HUES64 (cell line): ENCODE measurements around the gene UGT1A10.
"Not testable (repeated sequence)": the region's sequence is repeated elsewhere in the genome, so short reads cannot be mapped to it uniquely, and the experiment has no call there.

Experiments
- H3K27ac ChIP-seq: 2 replicates; pipeline ENCODE4 v1.7.0; 2013; ENCODE audit warnings: low read depth, low read length, inconsistent platforms
- H3K27me3 ChIP-seq: 2 replicates; pipeline ENCODE4 v1.6.1; 2013; ENCODE audit warnings: mild to moderate bottlenecking, low read length; ENCODE audit not compliant: insufficient read depth
- H3K36me3 ChIP-seq: 2 replicates; pipeline ENCODE4 v1.6.1; 2013; ENCODE audit warnings: mild to moderate bottlenecking, low read length; ENCODE audit not compliant: insufficient read depth
- H3K4me1 ChIP-seq: 2 replicates; pipeline ENCODE4 v1.6.1; 2013; ENCODE audit warnings: mild to moderate bottlenecking, low read length, moderate library complexity; ENCODE audit not compliant: insufficient read depth
- H3K4me3 ChIP-seq: 2 replicates; pipeline ENCODE4 v1.5.1; 2013; ENCODE audit warnings: mild to moderate bottlenecking, low read length, moderate library complexity
- H3K9ac ChIP-seq: 2 replicates; pipeline ENCODE4 v1.6.1; 2013; ENCODE audit warnings: mild to moderate bottlenecking, low read depth, low read length
- H3K9me3 ChIP-seq: 2 replicates; pipeline ENCODE4 v1.6.1; 2013; ENCODE audit warnings: low read depth, low read length; ENCODE audit not compliant: insufficient read depth
- WGBS: fragments of 150-250, 120-280 bp; methylation state at CpG from one replicate; pipeline ENCODE4 v1.1.7; 2013; ENCODE audit warnings: missing lambda C conversion rate; 5-methylcytosine and 5-hydroxymethylcytosine counted together

Gene UGT1A10

GRCh38 chr2:233655943-233656342, 19.7 kb downstream of the UGT1A10 start:
- H3K36me3 ChIP-seq, H3K27ac ChIP-seq, H3K9me3 ChIP-seq, H3K9ac ChIP-seq, H3K27me3 ChIP-seq, H3K4me1 ChIP-seq, H3K4me3 ChIP-seq: not testable (repeated sequence)
- 84% methylated on average over 2 of the region's 3 CpGs for WGBS

DNA sequence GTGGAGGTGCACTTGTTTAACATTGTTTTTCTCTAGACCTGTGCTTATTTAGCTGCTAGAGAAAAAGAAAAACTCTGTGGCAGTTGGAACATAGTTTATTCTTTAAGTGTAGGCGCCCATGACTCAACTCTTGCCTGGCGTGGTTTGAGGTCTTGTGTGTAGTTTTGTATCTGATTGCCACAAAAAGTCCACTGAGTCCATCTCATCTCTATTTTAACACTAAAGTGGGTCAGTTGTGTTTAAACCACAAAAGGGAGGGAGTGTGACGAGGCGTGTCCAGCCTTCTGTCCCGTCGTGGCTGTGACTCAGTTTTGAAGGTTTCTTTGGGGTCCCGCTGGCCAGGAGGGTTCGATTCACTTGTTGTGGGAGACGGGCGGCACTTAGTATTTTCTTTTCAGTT, 20.2 kb downstream of the UGT1A10 start:
- no peaks in the 10 kb centered on the region for H3K36me3 ChIP-seq
- H3K4me1 ChIP-seq = no peaks in the 10 kb centered on the region
- H3K27ac ChIP-seq = no peak overlapping the region
- H3K9ac ChIP-seq = no peak overlapping the region
- no peaks in the 10 kb centered on the region for H3K9me3 ChIP-seq
- 94% methylated on average over 10 of the region's 10 CpGs for WGBS
- no peak overlapping the region for H3K4me3 ChIP-seq
- no peaks in the 10 kb centered on the region for H3K27me3 ChIP-seq

DNA sequence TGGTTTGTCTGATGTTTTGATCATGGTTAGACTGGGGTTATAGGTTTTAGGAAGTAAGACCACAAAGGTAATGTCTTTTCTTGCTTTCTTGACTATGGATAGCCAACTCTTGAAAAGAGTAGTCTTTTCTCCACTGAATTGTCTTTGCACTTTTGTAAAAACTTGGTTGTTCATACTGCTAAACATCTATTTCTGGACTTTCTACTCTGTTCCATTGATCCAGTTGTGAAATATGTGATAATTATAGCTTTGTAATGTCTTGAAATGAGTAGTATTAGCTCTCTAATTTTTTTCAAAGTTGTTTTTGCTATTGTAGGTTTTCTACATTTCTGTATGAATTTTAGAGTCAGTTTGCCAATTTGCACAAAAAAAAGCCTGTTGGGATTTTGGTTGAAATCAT, 22.4 kb downstream of the UGT1A10 start:
- no peaks in the 10 kb centered on the region for H3K27me3 ChIP-seq
- H3K9me3 ChIP-seq = no peaks in the 10 kb centered on the region
- H3K9ac ChIP-seq = no peak overlapping the region
- H3K4me1 ChIP-seq = no peaks in the 10 kb centered on the region
- no peaks in the 10 kb centered on the region for H3K36me3 ChIP-seq
- no peak overlapping the region for H3K27ac ChIP-seq
- no peak overlapping the region for H3K4me3 ChIP-seq

GRCh38 chr2:233663911-233664310, 27.7 kb downstream of the UGT1A10 start:
- Histone ChIP-seq H3K27me3 (no peaks in the 10 kb centered on the region), H3K9me3 (no peaks in the 10 kb centered on the region), H3K9ac (no peak overlapping the region), H3K4me1 (no peaks in the 10 kb centered on the region), H3K27ac (no peak overlapping the region), H3K4me3 (no peak overlapping the region), H3K36me3 (no peaks in the 10 kb centered on the region)
- 64% methylated on average over 1 of the region's 1 CpG for WGBS

GRCh38 chr2:233668605-233669260, 32.5 kb downstream of the UGT1A10 start:
- Histone ChIP-seq H3K9me3 (no peaks in the 10 kb centered on the region), H3K4me1 (no peaks in the 10 kb centered on the region), H3K9ac (no peak overlapping the region), H3K4me3 (no peak overlapping the region), H3K36me3 (no peaks in the 10 kb centered on the region), H3K27ac (no peak overlapping the region), H3K27me3 (no peaks in the 10 kb centered on the region)
- 93% methylated on average over 4 of the region's 4 CpGs for WGBS

DNA sequence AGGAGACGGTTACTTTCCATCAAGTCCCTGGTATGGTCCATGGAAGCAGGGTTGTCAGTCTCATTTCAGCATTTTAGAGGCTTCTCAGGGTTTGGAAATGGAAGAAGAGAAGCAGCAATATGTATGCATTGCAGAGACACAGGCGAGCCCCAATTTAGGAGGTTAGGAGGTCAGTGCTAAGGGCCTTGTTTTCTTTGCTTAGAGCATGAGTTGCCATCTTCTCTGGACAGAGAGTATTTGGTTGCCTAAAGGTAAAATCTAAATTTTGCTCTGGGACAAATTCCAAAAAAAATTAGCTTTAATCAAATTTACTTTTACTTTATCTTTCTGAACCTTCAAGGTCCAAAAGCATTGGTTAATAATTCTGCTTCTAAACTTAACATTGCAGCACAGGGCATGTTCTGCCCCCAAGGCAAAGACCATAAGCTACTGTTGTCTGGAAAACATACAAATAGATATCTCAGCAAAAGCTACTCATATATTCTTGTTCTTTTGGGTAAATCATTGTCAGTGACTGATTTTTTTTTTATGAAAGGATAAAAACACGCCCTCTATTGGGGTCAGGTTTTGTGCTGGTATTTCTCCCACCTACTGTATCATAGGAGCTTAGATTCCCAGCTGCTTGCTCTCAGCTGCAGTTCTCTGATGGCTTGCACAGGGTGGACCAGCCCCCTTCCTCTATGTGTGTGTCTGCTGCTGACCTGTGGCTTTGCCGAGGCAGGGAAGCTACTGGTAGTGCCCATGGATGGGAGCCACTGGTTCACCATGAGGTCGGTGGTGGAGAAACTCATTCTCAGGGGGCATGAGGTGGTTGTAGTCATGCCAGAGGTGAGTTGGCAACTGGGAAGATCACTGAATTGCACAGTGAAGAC, 35.3 kb downstream of the UGT1A10 start, which contains the start of gene UGT1A9:
Gene UGT1A9 (plus strand): TSS at position 609 of the 872 bp plus-strand sequence. CDS start 37 bp downstream, at position 646.
- Histone ChIP-seq H3K27me3 (no peaks in the 10 kb centered on the region), H3K36me3 (no peaks in the 10 kb centered on the region), H3K9me3 (no peaks in the 10 kb centered on the region), H3K4me1 (no peaks in the 10 kb centered on the region), H3K9ac (no peak within 1 kb of the TSS), H3K4me3 (no peak within 1 kb of the TSS), H3K27ac (no peak within 1 kb of the TSS)
- 87% methylated on average over 5 of the region's 5 CpGs for WGBS

DNA sequence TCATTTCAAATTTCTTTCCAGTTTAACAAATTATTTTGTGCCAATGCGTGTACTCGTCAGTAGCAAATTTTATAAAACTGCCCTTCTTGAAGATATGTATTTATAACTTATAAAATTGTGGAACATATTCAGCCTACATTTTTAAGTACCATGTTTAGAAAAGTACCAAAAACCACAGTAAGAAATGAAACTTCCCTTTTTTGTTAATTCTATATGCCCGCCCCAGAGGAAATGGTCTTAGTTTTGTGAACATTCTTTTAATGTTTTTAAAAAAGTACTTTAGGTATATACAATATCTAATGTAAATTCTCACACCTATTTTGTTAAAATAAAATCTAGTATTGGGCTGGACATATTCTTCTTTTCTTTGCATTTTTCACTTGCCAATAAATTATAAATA, 36.6 kb downstream of the UGT1A10 start:
- Histone ChIP-seq H3K9ac (no peak overlapping the region), H3K9me3 (no peaks in the 10 kb centered on the region), H3K27ac (no peak overlapping the region), H3K4me1 (no peaks in the 10 kb centered on the region), H3K4me3 (no peak overlapping the region), H3K27me3 (no peaks in the 10 kb centered on the region), H3K36me3 (no peaks in the 10 kb centered on the region)
- no CpG with 5 or more reads among the region's 3 CpGs for WGBS

GRCh38 chr2:233673896-233674295, 37.6 kb downstream of the UGT1A10 start:
- Histone ChIP-seq H3K4me1 (no peaks in the 10 kb centered on the region), H3K27ac (no peak overlapping the region), H3K9me3 (no peaks in the 10 kb centered on the region), H3K4me3 (no peak overlapping the region), H3K9ac (no peak overlapping the region), H3K27me3 (no peaks in the 10 kb centered on the region), H3K36me3 (no peaks in the 10 kb centered on the region)

DNA sequence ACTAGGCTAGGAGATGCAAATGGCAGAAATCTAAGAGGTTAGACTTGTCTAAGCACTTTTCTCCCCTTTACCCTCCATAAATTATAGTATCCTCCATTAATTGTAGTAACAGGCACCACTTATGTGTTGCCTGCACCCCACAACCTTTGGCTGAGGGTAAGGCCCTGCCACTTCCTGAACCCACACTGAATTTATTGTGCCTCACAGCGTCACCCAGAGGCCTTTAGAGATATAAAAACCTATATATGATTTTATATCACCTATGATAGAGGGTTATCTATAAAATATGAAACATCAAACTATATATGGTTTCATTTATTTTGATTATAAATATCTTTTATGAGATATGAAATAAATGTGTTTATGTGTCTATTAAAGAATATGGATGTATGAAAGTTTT, 38.1 kb downstream of the UGT1A10 start:
- H3K27me3 ChIP-seq = no peaks in the 10 kb centered on the region
- no peak overlapping the region for H3K9ac ChIP-seq
- no peaks in the 10 kb centered on the region for H3K4me1 ChIP-seq
- no peak overlapping the region for H3K4me3 ChIP-seq
- no CpG with 5 or more reads among the region's 1 CpG for WGBS
- H3K27ac ChIP-seq = no peak overlapping the region
- no peaks in the 10 kb centered on the region for H3K9me3 ChIP-seq
- no peaks in the 10 kb centered on the region for H3K36me3 ChIP-seq

GRCh38 chr2:233674995-233675394, 38.7 kb downstream of the UGT1A10 start:
- no peak overlapping the region for H3K9ac ChIP-seq
- H3K36me3 ChIP-seq = no peaks in the 10 kb centered on the region
- H3K4me3 ChIP-seq = no peak overlapping the region
- no peaks in the 10 kb centered on the region for H3K27me3 ChIP-seq
- no peaks in the 10 kb centered on the region for H3K4me1 ChIP-seq
- WGBS = 59% methylated on average over 4 of the region's 4 CpGs
- no peak overlapping the region for H3K27ac ChIP-seq
- no peaks in the 10 kb centered on the region for H3K9me3 ChIP-seq

- Histone ChIP-seq H3K27me3 (no peaks in the 10 kb centered on the region), H3K4me3 (no peak overlapping the region), H3K9ac (no peak overlapping the region), H3K27ac (no peak overlapping the region), H3K9me3 (no peaks in the 10 kb centered on the region), H3K36me3 (no peaks in the 10 kb centered on the region), H3K4me1 (no peaks in the 10 kb centered on the region)
- 92% methylated on average over 2 of the region's 2 CpGs for WGBS
These were observed 39.8 kb downstream of the UGT1A10 start for GRCh38 chr2:233676046-233676445.
